Tibial artery (tissue), 4 donors: Measurements from ENCODE around the gene SLC17A3.

ENCODE experiments used
- DNase-seq, 2 donors: peaks; one replicate each; pipeline ENCODE4 v3.0.0-alpha.2; 2019
- H3K27ac ChIP-seq, 2 donors: fragments of 200-600 bp; sonication (generic) in 1 of 2; 1 replicate in 1 of 2; 2 replicates in 1 of 2; pipeline ENCODE4 v1.5.1; 2018 to 2019; ENCODE audit warnings: mild to moderate bottlenecking in 1 of 2
- H3K27me3 ChIP-seq, 2 donors: fragments of 200-600 bp; sonication (generic) in 1 of 2; one replicate each; pipeline versions ENCODE4 v1.5.1 to v1.6.0; 2016 to 2019
- H3K36me3 ChIP-seq, 3 donors: fragments of 200-600 bp; sonication (generic) in 2 of 3; one replicate each; pipeline ENCODE4 v1.5.1; 2016 to 2019; ENCODE audit warnings: mild to moderate bottlenecking in 2 of 3
- H3K4me1 ChIP-seq, 4 donors: fragments of 200-600 bp; sonication (generic) in 2 of 4; 1 replicate in 3 of 4; 2 replicates in 1 of 4; pipeline ENCODE4 v1.5.1; 2016 to 2019
- H3K4me3 ChIP-seq, 2 donors: fragments of 200-600 bp; sonication (generic) in 1 of 2; 1 replicate in 1 of 2; 2 replicates in 1 of 2; pipeline ENCODE4 v1.5.1; 2018 to 2019; ENCODE audit warnings: mild to moderate bottlenecking in 2 of 2
- H3K9me3 ChIP-seq, 3 donors: fragments of 200-600 bp; sonication (generic) in 1 of 3; one replicate each; pipeline ENCODE4 v1.5.1; 2016 to 2019
- intact Hi-C: fragments of 100-400 bp; cut with DNase I; formaldehyde crosslinking; loops from one replicate; pipeline ENCODE4 v1.15.0; 2023; ENCODE audit warnings: low total_unique reads
- TF ChIP-seq, protein P1 (sequence below), 2 experiments: fragments of 200-600 bp in 1 of 2; fragments of 450-650 bp in 1 of 2; IDR thresholded peaks; one replicate each; pipeline ENCODE4 v1.5.1; 2017 to 2019; ENCODE audit warnings: antibody characterized with exemption in 2 of 2, mild to moderate bottlenecking in 1 of 2, moderate library complexity in 1 of 2

SLC17A3 gene

DNA sequence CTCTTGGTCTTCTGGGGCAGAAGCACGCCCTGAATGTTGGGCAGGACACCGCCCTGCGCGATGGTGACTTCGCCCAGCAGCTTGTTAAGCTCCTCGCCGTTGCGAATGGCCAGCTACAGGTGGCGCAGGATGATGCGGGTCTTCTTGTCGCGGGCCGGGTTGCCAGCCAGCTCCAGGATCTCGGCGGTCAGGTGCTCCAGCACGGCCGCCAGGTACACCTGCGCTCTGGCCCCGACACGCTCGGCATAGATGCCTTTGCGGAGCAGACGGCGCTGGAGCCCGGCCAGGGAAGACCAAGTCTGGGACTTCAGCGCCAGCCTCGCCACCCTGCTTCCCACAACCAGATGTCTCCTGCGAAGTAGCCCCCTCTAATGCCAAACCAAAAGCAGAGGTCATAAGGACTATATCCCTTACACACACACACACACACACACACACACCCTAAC, 8.0 kb upstream of the SLC17A3 start:
- DNase-seq, result no peak
- Histone ChIP-seq H3K27ac (no peak overlapping the region), H3K9me3 (no peaks in the 10 kb centered on the region), H3K36me3 (no peaks in the 10 kb centered on the region), H3K4me3 (no peak overlapping the region), H3K4me1 (no peaks in the 10 kb centered on the region), H3K27me3 (no peaks in the 10 kb centered on the region)
- TF ChIP-seq, protein P1, sequence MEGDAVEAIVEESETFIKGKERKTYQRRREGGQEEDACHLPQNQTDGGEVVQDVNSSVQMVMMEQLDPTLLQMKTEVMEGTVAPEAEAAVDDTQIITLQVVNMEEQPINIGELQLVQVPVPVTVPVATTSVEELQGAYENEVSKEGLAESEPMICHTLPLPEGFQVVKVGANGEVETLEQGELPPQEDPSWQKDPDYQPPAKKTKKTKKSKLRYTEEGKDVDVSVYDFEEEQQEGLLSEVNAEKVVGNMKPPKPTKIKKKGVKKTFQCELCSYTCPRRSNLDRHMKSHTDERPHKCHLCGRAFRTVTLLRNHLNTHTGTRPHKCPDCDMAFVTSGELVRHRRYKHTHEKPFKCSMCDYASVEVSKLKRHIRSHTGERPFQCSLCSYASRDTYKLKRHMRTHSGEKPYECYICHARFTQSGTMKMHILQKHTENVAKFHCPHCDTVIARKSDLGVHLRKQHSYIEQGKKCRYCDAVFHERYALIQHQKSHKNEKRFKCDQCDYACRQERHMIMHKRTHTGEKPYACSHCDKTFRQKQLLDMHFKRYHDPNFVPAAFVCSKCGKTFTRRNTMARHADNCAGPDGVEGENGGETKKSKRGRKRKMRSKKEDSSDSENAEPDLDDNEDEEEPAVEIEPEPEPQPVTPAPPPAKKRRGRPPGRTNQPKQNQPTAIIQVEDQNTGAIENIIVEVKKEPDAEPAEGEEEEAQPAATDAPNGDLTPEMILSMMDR (IDR thresholded peaks at IDR 0.05), result no peak
- intact Hi-C loops, result no loop called here

DNA sequence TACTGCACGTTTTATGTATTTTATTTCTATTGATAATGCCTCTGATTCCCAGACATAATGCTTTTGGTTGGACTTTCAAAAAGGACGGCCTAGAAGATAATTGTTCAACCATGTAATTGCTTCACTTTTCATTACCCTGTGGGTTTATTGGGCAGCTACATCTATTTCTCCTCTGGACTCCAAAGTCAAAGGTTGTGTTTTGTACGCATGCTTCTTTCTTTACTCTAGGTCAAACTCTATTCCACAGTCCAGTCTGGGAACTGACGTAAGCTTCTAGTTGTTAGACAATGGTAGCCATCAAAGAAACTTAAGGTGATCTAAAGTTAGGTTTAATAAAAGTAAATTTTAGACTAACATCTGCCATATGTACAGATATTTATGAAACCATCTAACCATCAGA, 6.6 kb upstream of the SLC17A3 start:
- Histone ChIP-seq H3K4me3 (no peak overlapping the region), H3K9me3 (no peaks in the 10 kb centered on the region), H3K36me3 (no peaks in the 10 kb centered on the region), H3K27ac (no peak overlapping the region), H3K27me3 (no peaks in the 10 kb centered on the region), H3K4me1 (no peaks in the 10 kb centered on the region)
- no peak for DNase-seq
- intact Hi-C loops, result no loop called here
- TF ChIP-seq, protein P1 (IDR thresholded peaks at IDR 0.05), result no peak

DNA sequence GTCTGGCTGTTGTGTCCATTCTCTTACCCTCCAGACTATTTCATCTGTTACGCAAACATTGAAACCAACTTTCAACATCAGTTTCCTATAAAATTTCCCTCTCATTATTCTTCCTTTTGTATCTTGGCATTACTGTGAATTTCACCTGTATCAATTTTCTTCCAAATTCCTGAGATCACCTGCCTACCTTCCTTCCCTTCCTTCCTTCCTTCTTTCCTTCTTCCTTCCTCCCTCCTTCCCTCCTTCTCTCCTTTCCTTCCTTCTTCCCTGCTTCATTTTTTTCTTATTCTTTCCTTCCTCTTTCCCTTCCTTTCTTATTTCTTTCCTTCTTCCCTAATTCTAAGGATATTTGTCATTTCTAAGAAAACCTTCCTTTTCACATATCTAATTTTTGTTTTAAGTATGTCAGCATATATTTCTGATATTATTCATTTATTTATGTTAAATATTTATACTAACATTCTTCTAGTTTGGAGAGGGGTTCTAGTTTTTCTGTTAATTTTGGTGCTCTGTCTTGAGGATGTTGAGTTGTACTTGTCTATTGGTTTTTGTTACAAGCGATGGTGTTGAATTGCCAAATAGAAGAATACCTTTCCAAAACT, 4.8 kb upstream of the SLC17A3 start:
- Histone ChIP-seq H3K4me1 (no peaks in the 10 kb centered on the region), H3K27ac (no peak overlapping the region), H3K4me3 (no peak overlapping the region), H3K36me3 (no peaks in the 10 kb centered on the region), H3K27me3 (no peaks in the 10 kb centered on the region), H3K9me3 (no peaks in the 10 kb centered on the region)
- intact Hi-C loops, result no loop called here
- TF ChIP-seq, protein P1 (IDR thresholded peaks at IDR 0.05), result no peak
- no peak for DNase-seq

DNA sequence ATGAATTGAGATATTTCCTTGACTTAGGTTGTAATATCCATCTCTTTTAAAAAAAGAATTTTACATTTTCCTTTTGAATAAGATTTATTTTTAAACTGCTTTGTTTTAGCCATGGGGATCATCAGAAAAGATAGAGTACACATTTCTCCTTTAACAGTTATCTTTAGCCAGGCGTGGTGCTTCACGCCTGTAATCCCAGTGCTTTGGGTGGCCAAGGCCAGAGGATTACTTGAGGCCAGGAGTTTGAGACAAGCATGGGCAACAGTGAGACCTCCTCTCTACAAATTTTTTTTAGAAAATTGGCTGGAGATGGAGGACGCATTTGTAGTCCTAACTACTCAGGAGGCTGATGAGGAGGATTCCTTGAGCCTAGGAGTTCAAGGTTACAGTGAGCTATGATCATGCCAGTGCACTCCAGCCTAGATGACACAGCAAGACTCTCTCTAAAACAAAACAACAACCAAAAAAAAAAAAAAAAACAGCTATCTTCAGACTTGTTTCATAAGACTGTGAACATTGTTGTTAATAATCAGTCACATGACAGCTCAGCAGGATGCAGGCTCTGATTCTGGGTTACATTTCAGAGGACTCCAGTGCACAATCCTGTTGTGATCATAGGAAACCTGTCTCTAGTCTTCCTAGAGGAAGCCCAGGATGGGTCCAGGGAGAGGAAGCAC, 2.0 kb upstream of the SLC17A3 start:
- intact Hi-C loops, result no loop called here
- no peaks in the 10 kb centered on the region for H3K27me3 ChIP-seq
- no peaks in the 10 kb centered on the region for H3K4me1 ChIP-seq
- no peak for DNase-seq
- no peaks in the 10 kb centered on the region for H3K9me3 ChIP-seq
- H3K36me3 ChIP-seq, result no peaks in the 10 kb centered on the region
- no peak overlapping the region for H3K27ac ChIP-seq
- TF ChIP-seq, protein P1 (IDR thresholded peaks at IDR 0.05), result no peak
- H3K4me3 ChIP-seq, result no peak overlapping the region

DNA sequence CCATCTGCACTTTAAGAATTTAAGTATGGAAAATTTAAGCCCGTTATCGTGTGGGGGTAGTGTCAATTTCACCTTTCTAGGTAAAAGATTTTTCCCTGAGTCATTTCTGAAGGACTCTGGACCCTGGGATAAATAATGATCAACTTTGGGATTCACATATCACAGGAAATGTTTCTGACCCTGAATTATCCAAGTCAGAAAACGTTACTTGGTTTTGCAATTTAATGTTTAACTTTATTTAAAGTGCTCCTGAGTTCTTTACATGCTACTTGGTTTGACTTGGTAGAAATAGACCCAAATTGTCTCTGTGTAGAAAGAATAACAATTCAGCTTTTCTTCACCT, 1.5 kb upstream of the SLC17A3 start:
- no peaks in the 10 kb centered on the region for H3K27me3 ChIP-seq
- TF ChIP-seq, protein P1 (IDR thresholded peaks at IDR 0.05), result no peak
- no peaks in the 10 kb centered on the region for H3K9me3 ChIP-seq
- no peak for DNase-seq
- no peaks in the 10 kb centered on the region for H3K4me1 ChIP-seq
- no peak overlapping the region for H3K27ac ChIP-seq
- no peaks in the 10 kb centered on the region for H3K36me3 ChIP-seq
- no peak overlapping the region for H3K4me3 ChIP-seq
- intact Hi-C loops, result no loop called here
